Endometrial microvascular endothelial cells (primary cell): ENCODE data around the gene B3GNT4. TPM values are rescaled to one million over a fixed set of nuclear protein-coding genes. Genes with fewer than 3 reads are reported as not detected.

Source experiments
- in situ Hi-C: cut with HindIII; loops from 2 replicates; pipeline ENCODE4 v1.10.0; 2017; ENCODE audit warnings: low sequenced_read_pairs, low pct_unique_long_range_greater_than_20kb; ENCODE audit errors: inconsistent ontology term
- total RNA-seq: library from RNA; depleted of rRNA; stranded (reverse); fragments of >200 nt; gene quantifications from one replicate; pipeline ENCODE4 v1.2.3, GENCODE V29; 2015; ENCODE audit errors: inconsistent ontology term

The B3GNT4 gene
- total RNA-seq, 1 donor from 2014 or later, result not detected

DNA sequence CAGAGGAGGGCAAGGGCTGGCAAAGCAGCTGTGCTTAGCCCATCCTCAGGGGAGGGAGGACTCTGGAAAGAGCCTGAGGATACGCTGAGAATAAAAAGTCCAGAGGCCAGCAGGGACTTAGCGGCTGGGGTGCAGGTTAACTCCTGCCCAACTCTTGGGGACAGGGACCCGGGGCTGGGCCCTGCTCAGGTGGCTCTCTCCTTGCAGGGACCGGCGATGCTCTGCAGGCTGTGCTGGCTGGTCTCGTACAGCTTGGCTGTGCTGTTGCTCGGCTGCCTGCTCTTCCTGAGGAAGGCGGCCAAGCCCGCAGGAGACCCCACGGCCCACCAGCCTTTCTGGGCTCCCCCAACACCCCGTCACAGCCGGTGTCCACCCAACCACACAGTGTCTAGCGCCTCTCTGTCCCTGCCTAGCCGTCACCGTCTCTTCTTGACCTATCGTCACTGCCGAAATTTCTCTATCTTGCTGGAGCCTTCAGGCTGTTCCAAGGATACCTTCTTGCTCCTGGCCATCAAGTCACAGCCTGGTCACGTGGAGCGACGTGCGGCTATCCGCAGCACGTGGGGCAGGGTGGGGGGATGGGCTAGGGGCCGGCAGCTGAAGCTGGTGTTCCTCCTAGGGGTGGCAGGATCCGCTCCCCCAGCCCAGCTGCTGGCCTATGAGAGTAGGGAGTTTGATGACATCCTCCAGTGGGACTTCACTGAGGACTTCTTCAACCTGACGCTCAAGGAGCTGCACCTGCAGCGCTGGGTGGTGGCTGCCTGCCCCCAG is 2.8 kb downstream of the B3GNT4 start:
- in situ Hi-C loops, result no loop called here

DNA sequence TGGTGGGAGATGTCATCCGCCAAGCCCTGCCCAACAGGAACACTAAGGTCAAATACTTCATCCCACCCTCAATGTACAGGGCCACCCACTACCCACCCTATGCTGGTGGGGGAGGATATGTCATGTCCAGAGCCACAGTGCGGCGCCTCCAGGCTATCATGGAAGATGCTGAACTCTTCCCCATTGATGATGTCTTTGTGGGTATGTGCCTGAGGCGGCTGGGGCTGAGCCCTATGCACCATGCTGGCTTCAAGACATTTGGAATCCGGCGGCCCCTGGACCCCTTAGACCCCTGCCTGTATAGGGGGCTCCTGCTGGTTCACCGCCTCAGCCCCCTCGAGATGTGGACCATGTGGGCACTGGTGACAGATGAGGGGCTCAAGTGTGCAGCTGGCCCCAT is 3.5 kb downstream of the B3GNT4 start:
- in situ Hi-C loops, result no loop called here

DNA sequence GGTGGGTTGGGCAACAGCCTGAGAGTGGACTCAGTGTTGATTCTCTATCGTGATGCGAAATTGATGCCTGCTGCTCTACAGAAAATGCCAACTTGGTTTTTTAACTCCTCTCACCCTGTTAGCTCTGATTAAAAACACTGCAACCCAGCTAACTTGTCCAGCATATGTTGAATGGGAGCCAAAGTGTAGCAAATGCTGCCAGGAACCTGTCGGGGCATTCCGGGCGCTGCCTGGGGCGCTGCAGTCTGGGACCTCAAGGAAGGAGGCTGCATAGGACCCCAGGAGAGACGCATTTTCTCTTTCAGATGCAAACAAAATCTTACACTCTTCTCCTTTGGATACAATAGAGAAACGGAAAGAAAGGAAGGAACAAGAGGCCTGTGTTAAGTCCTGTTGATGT is 3.9 kb downstream of the B3GNT4 start:
- in situ Hi-C loops, result no loop called here

DNA sequence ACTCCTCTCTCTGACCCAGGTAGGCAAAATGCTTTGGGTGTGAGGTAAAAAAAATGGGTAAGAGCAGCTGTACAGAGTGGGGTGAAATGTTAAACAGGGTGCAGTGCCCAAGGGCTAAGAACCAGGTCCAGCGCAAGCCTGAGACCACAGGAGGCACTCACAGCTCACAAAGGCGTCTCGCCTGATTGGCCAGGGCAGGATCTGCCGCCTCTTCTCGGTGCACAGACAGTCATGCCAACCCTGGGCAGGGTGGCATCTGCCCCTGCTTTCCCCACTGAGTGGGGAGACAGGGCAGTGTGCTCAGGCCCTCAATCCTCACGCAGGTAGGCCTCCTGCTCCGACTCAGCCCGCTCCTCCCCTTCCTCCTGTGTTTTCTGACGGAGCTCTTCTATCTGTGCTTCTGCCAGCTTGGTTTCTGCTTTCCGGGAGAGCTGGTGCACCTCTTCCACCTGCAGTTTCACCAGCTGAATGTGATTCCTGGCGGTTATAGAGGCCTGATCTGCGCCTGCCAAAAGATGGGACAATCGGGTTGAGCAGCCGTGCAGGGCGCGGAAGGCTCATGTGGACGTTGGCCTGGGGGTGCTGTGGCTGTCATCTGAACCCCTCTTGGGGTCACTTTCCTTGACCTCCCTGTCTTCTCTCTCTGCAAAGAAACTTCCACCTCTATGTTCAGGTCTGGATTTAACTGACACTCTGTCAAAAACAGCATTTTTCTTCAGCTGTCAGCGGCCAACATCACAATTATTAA is 4.7 kb downstream of the B3GNT4 start:
- in situ Hi-C loops, result no loop called here

DNA sequence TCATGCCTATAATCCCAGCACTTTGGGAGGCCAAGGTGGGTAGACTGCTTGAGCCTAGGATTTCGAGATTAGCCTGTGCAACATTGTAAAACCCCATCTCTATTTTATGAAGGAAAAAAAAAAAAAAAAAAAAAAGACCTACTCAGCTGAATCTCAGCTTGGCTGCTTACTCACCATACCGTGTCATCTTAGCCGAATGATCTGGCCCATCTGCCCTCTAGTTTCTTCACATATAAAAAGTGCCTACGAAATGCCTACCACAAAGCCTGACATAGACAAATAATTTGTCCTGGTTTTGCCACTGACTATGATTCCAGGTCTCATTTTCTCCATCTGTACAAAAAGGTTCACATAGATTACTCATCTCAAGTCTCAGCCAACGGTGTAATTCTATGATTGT is 12.3 kb downstream of the B3GNT4 start:
- in situ Hi-C loops, result no loop called here

DNA sequence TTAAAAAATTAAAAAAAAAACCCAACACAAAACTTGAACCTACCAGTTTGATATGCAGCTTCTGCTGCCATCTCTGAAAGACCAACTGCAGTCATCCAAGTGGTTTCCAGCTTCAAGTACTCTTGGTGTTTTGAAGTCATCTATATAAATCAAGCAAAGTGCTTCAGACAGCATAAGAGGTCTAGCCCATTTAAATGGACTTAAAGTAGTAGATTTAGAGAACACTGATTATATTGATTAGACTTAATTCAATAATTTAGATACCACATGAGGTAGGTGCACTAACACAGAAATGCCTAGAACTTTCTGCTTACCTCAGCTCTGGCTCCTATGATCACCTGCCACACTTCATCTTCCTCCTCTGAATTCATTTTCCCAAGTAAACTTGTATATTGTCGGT is 12.9 kb downstream of the B3GNT4 start:
- in situ Hi-C loops, result no loop called here

DNA sequence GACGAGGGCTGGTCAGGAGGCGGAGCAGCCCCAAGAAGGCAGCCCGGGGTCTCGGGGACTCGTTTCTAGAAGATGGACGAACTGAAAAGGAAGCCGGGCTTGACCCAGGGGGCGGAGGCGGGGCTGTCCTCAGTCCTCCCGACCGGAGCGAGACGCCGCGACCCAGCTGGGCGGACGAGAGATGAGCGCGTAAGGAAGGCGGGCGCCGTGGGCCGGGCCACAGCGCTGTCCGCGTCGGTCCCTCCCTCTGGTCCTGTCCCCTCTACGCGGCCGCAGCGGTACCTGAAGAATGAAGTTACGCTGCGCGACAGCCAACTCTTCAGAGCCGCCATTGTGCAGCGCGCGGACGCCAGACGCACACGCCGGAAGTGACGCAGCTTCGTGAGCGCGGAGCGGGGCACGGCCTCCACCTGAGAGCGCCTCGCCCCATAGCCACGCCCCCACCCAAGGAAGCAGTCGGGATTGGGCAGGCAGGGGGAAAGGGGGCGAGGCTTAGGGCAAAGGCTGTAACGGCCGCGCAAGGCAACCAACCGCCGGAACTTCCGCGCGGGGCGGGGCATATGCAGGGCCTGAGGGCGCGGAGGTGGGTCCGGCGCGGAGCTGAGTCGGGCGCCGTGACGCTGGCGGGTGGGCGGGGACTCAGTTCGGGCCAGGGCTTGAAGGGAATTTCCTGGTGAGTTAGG is 22.3 kb downstream of the B3GNT4 start, which contains the start of gene DIABLO:
Gene DIABLO, minus strand, starts transcription at position 370 of the 683 bp plus-strand sequence. Its CDS starts 38 bp downstream, at position 332.
- in situ Hi-C loops, result no loop called here

DNA sequence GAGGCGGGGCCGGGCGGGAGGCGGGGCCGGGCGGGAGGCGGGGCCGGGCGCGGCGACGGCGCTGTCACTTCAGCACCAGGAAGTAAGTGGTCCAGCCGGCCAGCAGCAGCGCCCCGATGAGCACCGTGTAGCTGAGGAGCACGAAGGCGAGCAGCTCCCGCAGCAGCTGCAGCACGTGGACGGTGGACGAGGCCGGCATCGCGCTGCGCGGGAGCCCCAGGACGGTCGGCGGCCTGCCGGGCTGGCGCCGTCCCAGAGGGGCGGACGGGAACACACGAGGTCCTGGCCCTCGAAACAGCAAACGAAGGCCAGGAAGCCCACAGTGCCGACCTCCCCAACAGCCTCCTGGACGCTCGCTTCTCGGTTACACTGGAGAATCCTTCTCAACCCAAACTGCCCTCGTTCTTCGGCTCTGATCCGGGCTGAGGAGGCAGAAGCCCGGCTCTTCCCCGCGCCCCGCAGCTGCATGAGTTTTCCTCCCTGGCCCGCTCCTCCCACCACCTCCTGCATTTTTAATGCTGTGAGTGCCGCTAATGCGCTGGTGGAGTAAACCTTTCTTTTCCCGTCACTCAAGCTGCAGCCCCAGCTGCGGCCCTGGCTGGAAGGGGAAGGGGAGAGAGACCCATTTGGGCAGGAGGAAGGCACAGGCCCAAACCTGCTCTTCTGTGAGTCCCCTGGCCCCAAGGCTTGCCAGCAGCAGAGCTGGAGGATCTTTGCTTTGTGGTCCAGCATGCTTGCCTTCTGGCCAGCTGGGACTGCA is 23.0 kb downstream of the B3GNT4 start:
- in situ Hi-C loops, result no loop called here

DNA sequence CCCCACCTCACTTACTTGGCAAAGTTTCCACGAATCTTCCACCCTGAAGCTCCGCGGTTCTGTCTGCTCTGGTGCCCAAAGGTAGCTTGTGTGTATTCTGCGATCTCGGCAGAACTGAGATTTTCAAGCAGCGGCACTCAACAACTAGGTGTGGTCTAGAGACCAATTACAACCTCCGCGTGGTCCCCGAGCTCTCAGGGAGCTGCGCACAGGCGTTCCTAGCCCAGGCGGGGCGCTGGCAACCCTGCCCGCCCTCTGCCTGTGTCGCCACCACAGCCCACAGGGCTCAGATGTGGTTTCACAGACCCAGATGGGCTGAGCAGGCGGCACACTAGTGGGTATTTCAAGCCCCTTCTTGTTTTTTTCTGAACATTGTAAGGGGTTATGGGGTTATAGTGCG is 23.8 kb downstream of the B3GNT4 start:
- in situ Hi-C loops, result no loop called here

DNA sequence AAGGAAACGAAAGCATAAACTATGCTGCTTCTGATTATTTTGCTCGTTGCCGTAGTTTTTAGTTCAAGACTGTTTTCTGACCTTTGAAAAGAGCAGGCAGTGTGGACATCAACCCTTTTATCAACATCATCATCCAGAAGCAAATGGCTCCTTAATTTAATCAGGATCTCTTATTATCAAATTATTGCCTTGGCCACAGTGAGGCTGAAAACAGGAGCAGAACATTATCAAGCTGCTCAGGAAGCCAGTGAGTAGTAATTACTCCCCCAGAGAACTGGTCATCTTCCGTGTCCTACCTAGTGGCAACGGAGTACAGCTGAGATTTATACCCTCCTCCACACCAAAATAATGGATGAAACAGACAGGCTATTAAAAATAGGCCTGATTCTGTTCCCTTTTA is 24.6 kb downstream of the B3GNT4 start:
- in situ Hi-C loops, result no loop called here

DNA sequence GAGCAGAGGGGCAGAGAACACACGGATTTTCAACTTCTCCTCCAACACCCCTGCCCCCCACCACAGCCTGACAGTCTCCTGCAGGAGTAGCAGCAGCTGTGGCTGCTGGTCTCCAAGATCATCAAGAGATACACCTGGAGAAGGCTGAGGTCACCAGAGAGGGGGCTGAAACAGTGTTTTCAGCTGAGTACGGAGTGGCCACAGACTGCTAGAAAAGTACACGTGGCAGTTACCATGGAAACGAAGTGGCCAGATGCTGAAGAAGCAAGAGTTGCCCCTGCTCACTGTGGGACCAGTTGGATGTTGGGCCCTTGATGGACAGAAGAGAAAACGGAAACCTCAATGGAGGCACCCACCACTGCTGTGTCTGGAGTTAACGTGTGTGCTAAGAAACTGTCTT is 27.3 kb downstream of the B3GNT4 start:
- in situ Hi-C loops, result no loop called here

DNA sequence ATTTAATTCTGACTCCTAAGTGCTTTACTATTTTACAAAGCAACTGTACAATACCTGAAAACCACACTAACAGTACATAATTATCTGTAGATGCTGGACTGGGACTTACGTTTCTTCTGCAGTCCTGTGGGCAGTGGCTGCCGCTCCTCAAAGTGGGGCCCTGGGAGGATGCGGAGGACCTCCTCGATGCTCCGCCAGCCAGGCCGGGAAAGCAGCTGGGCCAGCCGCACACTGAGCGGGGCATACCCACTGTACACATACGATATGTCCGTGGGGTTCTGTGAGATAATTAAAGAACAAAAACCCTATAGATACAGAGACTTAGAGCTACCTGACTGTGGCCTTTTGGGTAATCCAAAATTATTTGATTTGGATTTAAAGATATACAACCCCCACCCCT is 29.2 kb downstream of the B3GNT4 start:
- in situ Hi-C loops, result no loop called here

DNA sequence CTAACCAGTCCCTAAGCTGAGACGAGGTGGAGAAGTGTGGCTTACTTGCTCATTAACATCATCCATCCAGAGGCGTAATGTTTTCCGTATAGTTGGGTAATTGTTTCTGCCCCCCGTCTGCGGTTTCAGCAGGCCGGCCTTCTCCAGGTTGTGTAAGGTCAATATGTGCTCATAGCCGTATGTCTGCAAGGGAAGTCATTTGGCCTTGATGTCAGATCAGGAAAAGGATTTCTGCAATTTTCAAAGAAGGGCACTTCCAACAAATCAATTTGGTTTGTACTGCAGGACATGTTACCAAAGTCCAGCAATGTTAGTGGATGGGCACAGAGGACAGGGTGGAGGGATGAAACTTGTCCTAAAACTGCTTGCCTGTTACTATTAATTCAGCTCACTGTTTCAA is 32.2 kb downstream of the B3GNT4 start:
- in situ Hi-C loops, result no loop called here

DNA sequence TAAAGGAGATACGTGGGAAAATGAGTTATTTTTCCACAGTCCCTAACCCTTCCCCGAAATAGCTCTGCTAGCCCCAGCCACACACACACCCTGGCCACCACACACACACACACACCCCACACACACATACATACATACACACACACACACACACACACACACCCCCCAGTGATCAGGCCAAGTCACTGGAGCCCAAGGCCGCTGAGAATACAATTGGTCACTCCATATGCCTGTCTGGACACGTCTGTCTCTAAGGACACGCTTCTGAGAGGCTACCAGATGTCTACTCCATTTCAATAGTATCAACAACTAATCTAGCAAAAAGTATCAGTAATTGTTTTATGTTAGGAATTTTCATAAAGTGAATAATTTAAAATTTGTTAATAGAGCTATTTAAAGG is 35.4 kb downstream of the B3GNT4 start:
- in situ Hi-C loops, result no loop called here

DNA sequence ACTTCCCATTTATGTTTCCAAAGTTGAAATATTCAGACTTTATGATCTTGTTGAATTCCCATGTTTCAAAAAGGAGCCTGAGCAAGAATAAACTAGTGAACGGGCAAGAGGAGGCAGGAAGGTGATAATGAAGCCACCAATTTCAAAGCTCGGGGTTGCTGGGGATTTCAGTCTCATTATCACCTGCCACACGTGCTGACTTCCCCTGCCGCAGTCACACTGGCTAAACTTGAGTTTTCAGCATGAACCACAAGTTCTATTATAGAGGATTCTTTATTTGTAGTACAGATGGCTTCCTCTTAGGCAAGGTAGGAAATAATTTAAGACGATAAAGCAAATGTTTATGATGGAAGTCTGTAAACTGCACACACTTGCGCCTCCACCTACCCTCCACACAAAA is 40.5 kb downstream of the B3GNT4 start:
- in situ Hi-C loops, result no loop called here

DNA sequence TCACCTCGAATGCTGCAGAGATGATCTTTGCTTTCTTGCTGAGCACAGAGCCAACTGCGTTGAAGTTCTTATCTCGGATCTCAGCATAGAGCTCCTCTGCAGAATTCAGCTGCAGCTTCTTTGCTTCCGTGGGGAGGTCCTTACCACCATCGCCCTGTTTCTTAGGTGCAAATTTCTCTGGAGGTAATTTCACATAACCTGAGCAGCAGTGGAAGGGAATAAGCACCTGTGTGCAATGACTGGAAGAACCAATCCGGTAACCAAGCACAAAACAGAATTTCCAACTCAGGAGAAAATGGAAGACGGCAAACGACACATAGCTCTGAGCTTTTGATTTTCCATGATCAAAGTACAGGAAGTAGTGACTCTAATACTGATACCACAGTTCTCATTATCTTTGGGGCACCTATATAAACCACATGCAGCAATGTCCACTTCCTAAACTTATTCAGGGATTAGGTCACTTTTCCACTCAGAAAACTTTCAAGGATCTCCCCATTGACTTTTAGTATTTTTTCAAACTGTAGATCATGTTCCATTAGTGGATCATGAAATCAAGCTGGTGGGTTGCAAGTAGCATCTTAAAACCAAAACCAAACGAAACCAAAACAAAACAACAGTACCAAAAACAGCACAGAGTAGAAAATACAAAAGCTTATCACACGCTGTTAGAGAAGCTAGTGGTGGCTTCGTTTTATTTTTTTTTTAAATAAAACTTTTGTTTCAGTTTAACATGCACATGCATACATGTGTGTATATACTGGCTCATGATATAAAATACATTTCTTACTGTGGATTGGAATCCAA is 41.3 kb downstream of the B3GNT4 start:
- in situ Hi-C loops, result no loop called here

DNA sequence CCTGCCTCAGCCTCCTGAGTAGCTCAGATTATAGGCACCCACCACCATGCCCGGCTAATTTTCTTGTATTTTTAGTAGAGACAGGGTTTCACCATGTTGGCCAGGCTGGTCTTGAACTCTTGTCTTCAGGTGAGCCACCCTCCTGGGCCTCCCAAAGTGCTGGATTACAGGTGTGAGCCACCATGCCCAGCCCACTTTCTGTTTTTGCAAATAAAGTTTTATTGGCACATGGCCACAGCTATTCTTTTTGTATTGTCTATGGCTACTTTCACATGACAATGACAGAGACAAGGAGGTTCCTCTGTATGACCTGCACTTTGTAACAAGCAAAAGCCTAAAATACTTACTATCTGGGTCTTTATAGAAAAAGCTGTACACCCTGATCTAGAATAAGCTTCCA is 42.0 kb downstream of the B3GNT4 start:
- in situ Hi-C loops, result no loop called here

DNA sequence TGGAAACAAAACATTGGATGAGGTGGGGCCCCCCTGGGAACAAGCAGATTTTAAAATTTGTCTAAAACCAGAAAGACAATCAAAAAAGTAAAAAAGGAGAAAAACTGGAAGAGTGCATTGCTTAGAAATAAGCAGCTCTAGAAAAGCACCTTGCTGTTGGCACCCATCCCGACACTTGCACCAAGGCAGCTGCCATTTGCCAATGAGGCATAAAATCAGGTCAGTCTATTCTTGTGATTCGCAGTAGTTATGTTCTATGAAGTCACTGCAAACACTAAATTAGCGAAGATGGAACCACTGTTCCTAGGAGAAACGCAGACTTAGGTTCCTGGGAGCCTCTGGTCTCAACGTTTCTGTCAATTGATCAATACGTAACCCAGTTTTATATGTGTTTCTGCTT is 46.5 kb downstream of the B3GNT4 start:
- in situ Hi-C loops, result no loop called here
